Measurements from ENCODE around the gene PBLD. TPM values are rescaled to one million over a fixed set of nuclear protein-coding genes. Genes with fewer than 3 reads are reported as not detected.

The PBLD gene
- total RNA-seq (2012; rRNA removed), result 3.1 and 3.5 TPM in 2 replicates

DNA sequence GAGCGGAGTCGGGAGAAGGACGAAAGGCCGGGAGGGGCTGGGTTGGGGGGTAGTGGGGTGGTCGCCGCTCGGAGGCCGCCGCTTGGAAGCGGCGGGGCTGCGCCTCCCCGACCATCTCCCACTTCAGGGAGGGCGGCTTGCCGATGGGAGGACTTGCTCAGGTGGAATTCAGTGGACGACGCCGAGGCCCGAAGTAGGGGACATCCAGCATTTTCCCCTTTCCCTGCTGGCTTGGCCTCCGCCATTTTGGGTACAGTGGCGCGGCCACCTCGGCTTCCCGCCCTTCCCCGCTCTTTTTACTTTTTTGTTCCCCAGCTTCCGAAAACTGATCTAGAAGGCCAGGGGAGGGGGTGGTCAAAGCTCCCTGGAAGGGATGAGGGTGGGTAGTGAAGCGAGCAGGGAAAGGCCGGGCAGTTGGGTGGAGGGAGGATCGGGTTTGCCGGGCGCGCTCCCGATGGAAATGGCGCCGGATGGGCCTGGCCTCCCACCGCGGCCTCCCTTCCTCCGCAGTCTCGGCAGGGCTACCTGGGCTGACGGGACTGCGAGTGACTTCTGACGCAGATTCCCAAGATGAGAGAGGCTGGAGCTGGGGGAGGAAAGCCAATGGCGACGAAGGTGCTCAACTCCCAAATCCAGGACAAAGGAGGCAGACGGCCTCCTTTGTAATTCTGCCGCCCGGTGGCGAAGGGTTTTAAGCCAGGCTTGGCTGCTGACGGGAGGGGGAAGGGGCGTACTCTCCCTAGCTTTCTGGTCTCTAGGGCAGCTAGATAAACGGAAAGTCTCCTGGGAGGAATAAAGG is at the start of gene PBLD:
Gene PBLD (minus strand): TSS at position 670 of the 799 bp plus-strand sequence. CDS start 26,084 bp downstream, outside the sequence.
- Histone ChIP-seq H3K36me3 (ENCODE audit: insufficient read depth, low read length) (peaks cover 12% of the 10 kb centered on the region), H3K4me3 (ENCODE audit: low read length) (peak within 1 kb of the TSS; percentile 96), H3K9ac (ENCODE audit: low read depth, low read length) (peak within 1 kb of the TSS; percentile 100), H3K4me2 (ENCODE audit: low read length) (peak within 1 kb of the TSS; percentile 97), H3K27me3 (ENCODE audit: control insufficient read depth, insufficient read depth, low read length) (no peaks in the 10 kb centered on the region), H3K9me3 (replicated peaks; ENCODE audit: low read length) (no peaks in the 10 kb centered on the region), H3K4me1 (ENCODE audit: control insufficient read depth, insufficient read depth, low read length) (peaks cover 51% of the 10 kb centered on the region)

DNA sequence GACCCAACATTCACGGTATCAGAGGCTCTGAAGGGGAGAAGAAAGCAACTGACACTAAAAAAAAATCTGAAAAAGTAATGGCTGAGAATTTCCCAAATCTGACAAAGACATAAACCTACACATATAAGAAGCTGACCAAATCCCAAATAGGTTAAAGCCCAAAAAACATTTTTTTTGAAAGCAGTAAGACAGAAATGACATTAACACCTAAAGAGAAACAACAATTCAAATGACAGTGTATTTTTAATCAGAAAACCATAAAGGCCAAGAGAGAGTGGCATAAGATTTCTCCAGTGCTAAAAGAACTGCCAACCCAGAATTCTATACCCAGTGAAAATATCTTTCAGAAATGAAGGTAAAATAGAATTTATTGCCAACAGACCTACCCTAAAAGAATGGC is 38.9 kb upstream of the PBLD start:
- Histone ChIP-seq H3K9me3 (replicated peaks; ENCODE audit: low read length) (no peaks in the 10 kb centered on the region), H3K4me2 (ENCODE audit: low read length) (no peak overlapping the region), H3K27me3 (ENCODE audit: control insufficient read depth, insufficient read depth, low read length) (no peaks in the 10 kb centered on the region), H3K4me1 (ENCODE audit: control insufficient read depth, insufficient read depth, low read length) (no peaks in the 10 kb centered on the region), H3K4me3 (ENCODE audit: low read length) (no peak overlapping the region), H3K36me3 (ENCODE audit: insufficient read depth, low read length) (peaks cover 46% of the 10 kb centered on the region), H3K9ac (ENCODE audit: low read depth, low read length) (no peak overlapping the region)

DNA sequence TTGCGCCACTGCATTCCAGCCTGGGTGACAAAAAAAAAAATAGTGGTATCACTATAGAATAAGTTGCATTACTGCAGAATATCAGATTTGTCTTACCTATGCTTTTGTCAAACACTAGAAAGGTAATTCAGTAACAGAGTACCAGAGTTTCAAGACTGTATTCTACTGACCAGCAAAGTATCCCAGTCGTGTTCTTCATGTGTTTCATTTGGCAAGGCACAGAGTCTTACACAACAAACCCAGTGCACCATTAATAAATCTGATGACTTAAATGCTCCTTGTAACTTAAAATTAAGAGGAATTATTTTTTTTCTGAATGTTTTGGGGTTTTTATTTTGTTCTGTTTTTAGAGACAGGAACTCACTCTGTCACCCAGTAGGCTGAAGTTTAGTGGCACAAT is 34.4 kb upstream of the PBLD start:
- Histone ChIP-seq H3K9ac (ENCODE audit: low read depth, low read length) (no peak overlapping the region), H3K36me3 (ENCODE audit: insufficient read depth, low read length) (peaks cover 49% of the 10 kb centered on the region), H3K4me3 (ENCODE audit: low read length) (no peak overlapping the region), H3K27me3 (ENCODE audit: control insufficient read depth, insufficient read depth, low read length) (no peaks in the 10 kb centered on the region), H3K4me2 (ENCODE audit: low read length) (no peak overlapping the region), H3K4me1 (ENCODE audit: control insufficient read depth, insufficient read depth, low read length) (no peaks in the 10 kb centered on the region), H3K9me3 (replicated peaks; ENCODE audit: low read length) (no peaks in the 10 kb centered on the region)

DNA sequence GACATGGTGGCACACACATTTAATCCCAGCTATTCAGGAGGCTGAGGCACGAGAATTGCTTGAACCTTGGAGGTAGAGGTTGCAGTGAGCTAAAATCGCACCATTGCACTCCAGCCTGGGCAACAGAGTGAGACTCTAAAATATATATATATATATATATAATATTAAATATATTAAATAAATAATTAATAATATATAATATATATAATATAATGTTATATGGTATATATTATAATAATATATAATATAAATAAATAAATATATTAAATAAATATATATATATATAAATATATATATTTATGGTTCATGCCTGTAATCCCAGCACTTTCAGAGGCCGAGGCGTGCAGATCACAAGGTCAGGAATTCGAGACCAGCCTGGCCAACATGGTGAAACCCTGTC is 33.9 kb upstream of the PBLD start:
- H3K27me3 ChIP-seq (ENCODE audit: control insufficient read depth, insufficient read depth, low read length), result no peaks in the 10 kb centered on the region
- peaks cover 49% of the 10 kb centered on the region for H3K36me3 ChIP-seq (ENCODE audit: insufficient read depth, low read length)
- H3K4me1 ChIP-seq (ENCODE audit: control insufficient read depth, insufficient read depth, low read length), result no peaks in the 10 kb centered on the region
- no peaks in the 10 kb centered on the region for H3K9me3 ChIP-seq (replicated peaks; ENCODE audit: low read length)
- no peak overlapping the region for H3K9ac ChIP-seq (ENCODE audit: low read depth, low read length)
- no peak overlapping the region for H3K4me3 ChIP-seq (ENCODE audit: low read length)
- H3K4me2 ChIP-seq (ENCODE audit: low read length), result no peak overlapping the region

DNA sequence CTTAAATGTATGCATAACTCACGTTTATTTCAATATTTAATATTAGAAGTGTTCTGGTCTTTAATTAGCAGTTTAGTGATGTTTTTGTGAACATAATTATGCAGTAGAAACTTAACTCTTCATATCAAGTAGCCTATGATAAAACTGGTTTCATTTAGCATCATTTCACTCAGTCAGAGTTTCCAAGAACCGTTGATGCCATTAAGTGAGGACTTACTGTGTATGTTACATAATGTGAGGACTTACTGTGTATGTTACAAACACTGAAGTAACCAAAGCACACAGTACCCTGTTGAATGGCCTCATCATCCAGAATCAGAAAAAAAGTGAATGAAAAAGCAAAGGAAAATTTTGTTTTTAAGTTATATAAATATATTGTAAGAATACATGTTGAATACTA is 32.9 kb upstream of the PBLD start:
- Histone ChIP-seq H3K9me3 (replicated peaks; ENCODE audit: low read length) (no peaks in the 10 kb centered on the region), H3K27me3 (ENCODE audit: control insufficient read depth, insufficient read depth, low read length) (no peaks in the 10 kb centered on the region), H3K4me3 (ENCODE audit: low read length) (no peak overlapping the region), H3K4me2 (ENCODE audit: low read length) (no peak overlapping the region), H3K4me1 (ENCODE audit: control insufficient read depth, insufficient read depth, low read length) (no peaks in the 10 kb centered on the region), H3K9ac (ENCODE audit: low read depth, low read length) (no peak overlapping the region), H3K36me3 (ENCODE audit: insufficient read depth, low read length) (peaks cover 53% of the 10 kb centered on the region)

DNA sequence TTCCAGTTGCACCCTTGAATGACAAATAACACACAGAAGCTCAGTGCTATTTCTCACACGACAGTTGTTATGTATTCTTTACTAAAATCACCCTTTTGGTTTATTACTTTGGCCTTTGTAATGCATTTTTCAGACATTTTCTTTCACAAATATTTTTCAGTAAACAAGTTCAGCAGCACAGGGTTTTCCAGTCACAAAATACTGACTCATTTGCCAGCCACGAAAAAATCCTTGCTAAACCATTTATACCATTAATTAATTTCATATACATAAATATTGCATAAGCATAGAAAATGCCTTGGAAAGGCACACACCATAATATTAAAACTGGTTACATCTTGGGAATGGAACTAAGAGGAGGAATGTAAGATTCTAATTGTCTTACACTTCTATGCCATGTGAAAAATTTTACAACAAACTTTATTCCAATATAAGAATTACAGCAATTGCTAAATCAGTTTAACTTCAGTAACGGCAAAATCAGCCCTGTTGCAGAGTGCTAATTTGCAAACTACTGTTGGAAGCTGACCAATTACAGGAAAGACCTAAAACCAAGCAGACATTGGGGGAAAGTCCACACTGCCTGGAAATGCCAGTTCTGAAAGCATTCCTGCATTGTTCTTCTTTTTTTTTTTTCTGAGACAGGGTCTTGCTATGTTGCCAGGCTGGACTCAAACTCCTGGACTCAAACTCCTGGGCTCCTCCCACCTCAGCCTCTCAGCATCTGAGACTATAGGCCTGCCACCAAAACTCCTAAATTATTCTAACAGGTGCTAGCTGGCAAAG is 31.6 kb upstream of the PBLD start:
- H3K4me1 ChIP-seq (ENCODE audit: control insufficient read depth, insufficient read depth, low read length), result no peaks in the 10 kb centered on the region
- no peak overlapping the region for H3K4me3 ChIP-seq (ENCODE audit: low read length)
- H3K9me3 ChIP-seq (replicated peaks; ENCODE audit: low read length), result no peaks in the 10 kb centered on the region
- no peak overlapping the region for H3K4me2 ChIP-seq (ENCODE audit: low read length)
- H3K9ac ChIP-seq (ENCODE audit: low read depth, low read length), result no peak overlapping the region
- H3K27me3 ChIP-seq (ENCODE audit: control insufficient read depth, insufficient read depth, low read length), result no peaks in the 10 kb centered on the region
- H3K36me3 ChIP-seq (ENCODE audit: insufficient read depth, low read length), result peaks cover 48% of the 10 kb centered on the region

DNA sequence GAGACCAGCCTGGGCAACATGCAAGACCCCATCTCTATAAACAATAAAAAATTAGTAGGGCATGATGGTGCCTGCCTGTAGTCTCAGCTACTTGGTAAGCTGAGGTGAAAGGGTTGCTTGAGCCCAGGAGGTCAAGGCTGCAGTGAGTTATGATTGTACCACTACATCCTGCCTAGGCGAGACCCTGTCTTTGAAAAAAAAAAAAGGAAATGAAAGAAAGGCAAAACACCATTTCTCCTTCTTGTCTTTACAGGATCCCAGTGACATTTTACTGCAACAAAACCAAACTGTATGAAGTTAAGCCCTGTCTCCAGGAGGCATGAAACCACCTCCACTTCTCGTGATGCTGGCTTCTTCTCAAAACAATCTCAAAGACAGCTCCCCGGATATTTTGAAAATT is 29.9 kb upstream of the PBLD start:
- Histone ChIP-seq H3K9ac (ENCODE audit: low read depth, low read length) (no peak overlapping the region), H3K4me2 (ENCODE audit: low read length) (no peak overlapping the region), H3K36me3 (ENCODE audit: insufficient read depth, low read length) (peaks cover 55% of the 10 kb centered on the region), H3K27me3 (ENCODE audit: control insufficient read depth, insufficient read depth, low read length) (no peaks in the 10 kb centered on the region), H3K9me3 (replicated peaks; ENCODE audit: low read length) (no peaks in the 10 kb centered on the region), H3K4me1 (ENCODE audit: control insufficient read depth, insufficient read depth, low read length) (no peaks in the 10 kb centered on the region), H3K4me3 (ENCODE audit: low read length) (no peak overlapping the region)

DNA sequence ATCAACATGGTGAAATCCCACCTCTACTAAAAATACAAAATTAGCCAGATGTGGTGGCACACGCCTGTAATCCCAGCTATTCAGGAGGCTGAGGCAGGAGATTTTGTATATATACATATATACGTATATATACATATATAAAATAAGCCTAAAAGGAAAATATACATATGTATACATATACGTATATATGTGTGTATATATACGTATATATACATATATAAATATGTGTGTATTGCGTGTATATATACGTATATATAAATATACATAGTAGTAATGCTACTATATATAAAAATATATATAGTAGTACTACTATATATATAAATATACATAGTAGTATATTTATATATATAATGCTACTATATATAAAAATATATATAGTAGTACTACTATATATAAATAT is 26.5 kb upstream of the PBLD start:
- Histone ChIP-seq H3K4me3 (ENCODE audit: low read length) (no peak overlapping the region), H3K4me2 (ENCODE audit: low read length) (no peak overlapping the region), H3K27me3 (ENCODE audit: control insufficient read depth, insufficient read depth, low read length) (no peaks in the 10 kb centered on the region), H3K9me3 (replicated peaks; ENCODE audit: low read length) (no peaks in the 10 kb centered on the region), H3K36me3 (ENCODE audit: insufficient read depth, low read length) (peaks cover 55% of the 10 kb centered on the region), H3K4me1 (ENCODE audit: control insufficient read depth, insufficient read depth, low read length) (no peaks in the 10 kb centered on the region), H3K9ac (ENCODE audit: low read depth, low read length) (no peak overlapping the region)

DNA sequence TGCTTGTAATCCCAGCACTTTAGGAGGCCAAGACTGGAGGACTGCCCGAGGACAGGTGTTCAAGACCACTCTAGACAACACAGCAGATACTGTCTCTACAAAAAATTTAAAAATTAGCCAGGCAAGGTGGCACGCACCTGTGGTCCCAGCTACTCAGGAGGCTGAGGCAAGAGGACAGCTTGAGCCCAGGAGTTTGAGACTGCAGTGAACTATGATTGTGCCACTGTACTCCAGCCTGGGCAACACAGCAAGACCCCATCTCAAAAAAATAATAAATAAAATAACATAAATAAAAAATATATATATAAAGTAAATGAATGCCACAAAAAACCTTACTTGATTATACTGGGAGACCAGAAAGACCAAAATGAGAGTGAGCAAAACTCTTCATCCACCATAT is 20.8 kb upstream of the PBLD start:
- Histone ChIP-seq H3K27me3 (ENCODE audit: control insufficient read depth, insufficient read depth, low read length) (no peaks in the 10 kb centered on the region), H3K36me3 (ENCODE audit: insufficient read depth, low read length) (peaks cover 34% of the 10 kb centered on the region), H3K4me3 (ENCODE audit: low read length) (no peak overlapping the region), H3K9ac (ENCODE audit: low read depth, low read length) (no peak overlapping the region), H3K4me2 (ENCODE audit: low read length) (no peak overlapping the region), H3K4me1 (ENCODE audit: control insufficient read depth, insufficient read depth, low read length) (no peaks in the 10 kb centered on the region), H3K9me3 (replicated peaks; ENCODE audit: low read length) (no peaks in the 10 kb centered on the region)

DNA sequence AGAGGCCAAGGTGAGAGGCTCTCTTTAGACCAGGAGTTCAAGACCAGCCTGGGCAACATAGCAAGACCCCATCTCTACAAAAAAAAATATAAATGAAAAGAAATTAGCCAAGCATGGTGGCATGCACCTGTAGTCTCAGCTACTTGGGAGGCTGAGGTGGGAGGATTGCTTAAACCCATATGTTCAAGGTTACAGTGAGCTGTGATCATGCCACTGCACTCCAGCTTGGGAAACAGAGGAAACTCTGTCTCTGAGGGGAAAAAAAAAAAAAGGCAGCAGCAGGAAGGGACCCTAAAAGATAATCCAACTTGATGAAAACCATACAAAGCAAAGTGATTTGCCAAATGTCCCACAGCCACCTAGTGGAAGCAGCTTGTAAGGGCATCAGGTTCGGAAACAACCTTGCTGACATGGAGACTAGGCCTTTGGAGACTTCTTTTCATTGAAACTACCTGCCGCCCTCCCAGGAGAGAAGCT is 15.6 kb upstream of the PBLD start:
- Histone ChIP-seq H3K36me3 (ENCODE audit: insufficient read depth, low read length) (peaks cover 48% of the 10 kb centered on the region), H3K4me2 (ENCODE audit: low read length) (no peak overlapping the region), H3K4me1 (ENCODE audit: control insufficient read depth, insufficient read depth, low read length) (peaks cover 10% of the 10 kb centered on the region), H3K4me3 (ENCODE audit: low read length) (no peak overlapping the region), H3K9ac (ENCODE audit: low read depth, low read length) (no peak overlapping the region), H3K27me3 (ENCODE audit: control insufficient read depth, insufficient read depth, low read length) (no peaks in the 10 kb centered on the region), H3K9me3 (replicated peaks; ENCODE audit: low read length) (no peaks in the 10 kb centered on the region)

DNA sequence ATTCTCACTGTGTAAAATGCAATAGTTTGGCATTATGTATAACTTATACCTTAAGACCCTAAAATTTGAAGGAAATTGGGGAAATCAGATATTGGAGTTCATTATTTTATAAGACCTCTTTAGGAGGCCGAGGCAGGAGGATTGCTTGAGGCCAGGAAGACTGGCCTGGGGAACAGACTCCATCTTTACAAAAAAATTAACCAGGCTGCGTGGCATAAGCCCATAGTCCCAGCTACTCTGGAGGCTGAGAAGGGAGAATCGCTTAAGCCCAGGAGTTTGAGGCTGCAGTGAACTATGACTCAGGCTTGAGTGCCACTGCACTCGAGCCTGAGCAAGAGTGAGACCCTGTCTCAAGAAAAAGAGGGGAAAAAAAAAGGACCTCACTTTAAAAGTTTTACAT is 14.0 kb upstream of the PBLD start:
- H3K36me3 ChIP-seq (ENCODE audit: insufficient read depth, low read length), result peaks cover 51% of the 10 kb centered on the region
- no peak overlapping the region for H3K4me3 ChIP-seq (ENCODE audit: low read length)
- peaks cover 16% of the 10 kb centered on the region for H3K4me1 ChIP-seq (ENCODE audit: control insufficient read depth, insufficient read depth, low read length)
- no peak overlapping the region for H3K9ac ChIP-seq (ENCODE audit: low read depth, low read length)
- no peaks in the 10 kb centered on the region for H3K9me3 ChIP-seq (replicated peaks; ENCODE audit: low read length)
- H3K27me3 ChIP-seq (ENCODE audit: control insufficient read depth, insufficient read depth, low read length), result no peaks in the 10 kb centered on the region
- no peak overlapping the region for H3K4me2 ChIP-seq (ENCODE audit: low read length)

Measured in skeletal muscle satellite cell (primary cell).